GM18498 (cell line): ENCODE measurements around the gene KITLG.
"Not testable (repeated sequence)": the region's sequence is repeated elsewhere in the genome, so short reads cannot be mapped to it uniquely, and the experiment has no call there.

Experiments
- ATAC-seq: cut with Tn5 transposase; IDR thresholded peaks from one replicate; pipeline ENCODE4 v1.9.1; 2021; ENCODE audit warnings: mild to moderate bottlenecking, moderate library complexity; ENCODE audit not compliant: unreplicated experiment

Gene KITLG

DNA sequence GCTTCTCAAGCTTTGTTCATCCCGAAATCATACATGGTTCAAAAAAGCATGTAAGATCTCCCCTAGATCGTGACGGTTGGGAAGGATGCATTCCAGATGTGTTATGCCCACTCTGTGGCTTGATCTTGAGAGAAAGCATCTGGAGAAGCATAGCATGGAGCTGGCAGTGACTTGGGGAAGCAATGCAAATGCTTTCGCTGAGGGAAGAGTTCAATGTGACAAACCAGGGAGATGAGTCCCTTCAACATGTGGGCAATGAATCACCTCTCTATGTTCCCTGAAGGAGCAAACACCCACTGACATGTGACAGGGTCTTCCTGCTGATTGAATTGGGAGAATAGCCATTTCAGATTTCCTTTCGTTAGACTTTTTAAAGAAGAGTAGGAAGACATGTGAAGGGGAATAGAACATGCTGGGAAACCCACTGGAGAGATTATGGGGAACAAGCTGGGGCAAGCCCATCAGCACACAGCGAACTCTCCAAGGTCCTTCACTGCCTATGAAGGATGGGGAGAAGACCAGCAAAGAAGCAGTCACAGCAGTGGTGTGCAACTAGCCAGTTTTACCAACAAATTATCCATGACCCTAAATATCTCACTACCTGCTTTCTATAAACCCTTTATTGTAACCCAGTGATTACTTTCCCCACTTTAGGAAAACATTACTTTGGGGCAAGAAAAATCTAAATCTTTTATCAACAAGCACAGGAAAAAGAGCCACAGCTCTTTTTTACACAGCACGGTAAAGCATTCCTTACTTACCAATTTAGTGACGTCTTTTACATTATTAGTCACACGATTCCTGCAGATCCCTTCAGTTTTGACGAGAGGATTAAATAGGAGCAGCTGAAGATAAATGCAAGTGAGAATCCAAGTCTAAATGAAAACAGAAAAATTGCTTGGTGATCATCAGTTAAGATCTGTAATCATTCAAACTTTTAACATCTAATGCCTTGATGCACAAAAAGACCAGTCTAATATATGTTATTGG, 35.0 kb downstream of the KITLG start:
- no peak for ATAC-seq

DNA sequence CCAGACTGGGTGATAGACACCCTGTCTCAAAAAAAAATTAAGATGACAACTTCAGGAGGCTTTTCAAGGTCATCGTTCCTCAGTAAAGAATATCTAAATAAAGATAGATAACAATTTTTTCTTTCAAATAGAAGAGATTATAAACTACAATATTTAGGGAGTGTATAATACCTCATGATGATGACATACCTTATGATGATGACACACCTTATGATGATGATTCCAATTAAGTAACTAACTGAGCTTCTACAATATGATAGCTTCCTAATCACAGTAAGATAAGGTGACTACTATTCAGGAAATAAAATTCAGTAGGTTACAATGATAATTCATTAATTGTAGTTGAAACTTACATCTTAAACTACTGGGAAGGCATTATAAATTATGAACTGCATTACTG, 40.4 kb downstream of the KITLG start:
- no peak for ATAC-seq

DNA sequence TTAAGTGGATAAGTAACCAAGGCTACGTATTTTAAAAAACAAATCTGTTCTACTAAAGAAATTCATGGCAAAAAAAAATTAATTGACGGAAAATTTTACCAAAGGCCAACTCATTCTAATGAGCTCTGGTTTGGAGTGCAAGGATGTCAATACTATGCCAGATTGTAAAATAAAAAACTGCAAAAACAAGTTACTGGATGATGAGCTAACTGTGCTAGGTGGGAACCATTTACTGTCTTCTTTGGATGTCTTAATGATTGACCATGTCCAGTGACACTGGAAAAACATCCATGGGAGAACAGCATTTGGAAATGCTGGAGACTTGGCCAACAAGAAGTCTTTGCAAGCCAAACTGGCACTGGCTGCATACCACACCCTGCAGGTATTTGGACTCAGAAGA, 41.6 kb downstream of the KITLG start:
- ATAC-seq, result no peak

DNA sequence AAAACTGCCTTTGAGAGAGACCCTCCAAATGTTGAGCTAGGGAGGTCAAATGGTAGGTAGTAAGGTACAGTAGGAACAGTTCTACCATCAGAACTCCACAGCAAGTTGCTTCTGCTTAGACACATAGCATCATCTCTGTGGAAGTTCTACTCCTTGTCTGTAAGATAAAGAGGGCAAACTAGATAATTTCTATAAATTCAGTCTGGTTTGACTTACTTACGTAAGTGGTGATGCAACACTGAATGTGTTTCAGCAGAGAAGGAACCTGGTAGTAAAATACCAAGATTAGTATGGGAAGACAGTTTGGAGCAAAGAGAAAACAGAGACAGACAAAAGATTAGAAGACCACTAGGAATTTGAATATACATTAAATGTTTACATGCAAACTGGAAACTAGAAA, 42.0 kb downstream of the KITLG start:
- ATAC-seq, result no peak

DNA sequence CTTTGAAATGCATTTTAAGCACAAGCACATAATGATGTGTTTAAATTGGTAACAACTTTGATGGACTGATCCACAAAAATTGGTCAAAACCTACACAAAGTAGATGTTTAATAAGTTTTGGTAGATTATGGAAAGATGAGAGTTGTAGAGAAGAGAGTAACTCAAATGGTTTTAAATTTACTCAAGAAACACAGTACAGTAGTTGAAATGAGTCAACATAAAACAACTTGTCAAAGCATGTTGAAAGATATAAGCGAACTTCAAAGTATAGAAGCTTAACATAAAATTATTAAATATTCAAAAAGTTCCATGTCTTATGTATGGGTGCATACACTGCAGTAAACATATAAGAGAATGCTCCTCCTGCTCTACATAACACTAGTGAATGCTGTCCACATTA, 49.4 kb downstream of the KITLG start:
- no peak for ATAC-seq

DNA sequence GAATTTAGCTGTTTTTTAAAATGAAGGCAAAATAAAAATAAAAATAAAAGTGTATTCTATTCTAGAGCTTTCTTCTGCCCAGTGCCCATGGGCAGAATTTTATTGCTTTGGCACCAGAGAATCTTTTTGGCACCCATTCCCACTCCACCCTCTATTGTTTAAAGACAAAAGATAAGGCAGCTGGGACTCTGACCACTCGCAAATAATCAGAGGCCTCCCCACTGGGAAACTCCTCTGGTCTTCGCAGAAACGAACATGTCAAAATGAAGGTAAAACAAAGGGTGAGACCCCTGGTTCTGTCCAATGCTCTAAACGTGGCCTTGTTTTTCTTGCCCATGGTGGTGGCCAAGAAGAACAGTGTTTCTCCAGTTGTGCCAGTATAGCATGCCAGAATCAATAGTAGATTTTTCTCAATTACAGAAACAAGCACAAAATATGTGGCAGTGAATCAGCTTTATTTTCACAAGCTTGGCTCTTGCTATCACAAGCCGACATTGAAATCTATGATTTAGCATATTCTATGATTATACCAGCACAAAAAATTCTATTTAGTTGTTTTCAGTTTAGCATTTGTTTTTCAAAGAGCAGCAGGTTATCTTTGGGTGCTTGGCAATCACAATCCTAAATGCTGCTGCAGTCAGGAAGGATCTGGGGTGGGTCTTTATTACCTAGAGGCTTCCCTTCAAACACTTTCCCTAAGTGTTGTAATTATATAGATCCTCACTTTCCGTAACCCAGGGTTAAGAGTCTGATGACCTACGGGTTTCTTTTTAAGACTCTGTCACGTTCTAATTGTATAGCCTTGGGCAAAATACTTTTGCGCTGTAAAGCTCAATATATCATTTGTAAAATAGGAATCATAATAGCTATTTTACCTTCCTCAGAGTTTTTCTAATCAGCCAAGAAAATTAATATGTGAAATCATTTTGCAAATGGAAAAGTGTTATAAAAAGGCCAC, 50.5 kb downstream of the KITLG start:
- ATAC-seq, result no peak

DNA sequence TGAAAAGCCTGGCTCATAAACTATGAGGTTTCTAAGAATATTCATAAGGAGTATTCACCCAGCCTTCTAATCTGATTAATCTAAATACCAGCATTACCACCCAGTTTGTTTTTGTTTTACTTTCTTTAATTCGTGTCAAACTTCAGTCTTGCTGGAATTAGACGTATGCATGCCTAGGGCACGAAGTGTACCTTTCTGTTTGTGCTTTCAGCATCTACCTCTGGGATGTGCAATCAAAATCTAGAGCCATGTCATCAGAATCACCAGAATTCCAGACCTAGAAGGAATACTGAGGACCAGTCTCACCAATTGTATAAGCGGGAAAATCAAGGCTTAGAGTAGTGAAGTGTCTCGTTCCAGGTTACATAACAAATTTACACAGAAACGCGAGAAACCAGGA, 57.3 kb downstream of the KITLG start:
- ATAC-seq, result no peak

DNA sequence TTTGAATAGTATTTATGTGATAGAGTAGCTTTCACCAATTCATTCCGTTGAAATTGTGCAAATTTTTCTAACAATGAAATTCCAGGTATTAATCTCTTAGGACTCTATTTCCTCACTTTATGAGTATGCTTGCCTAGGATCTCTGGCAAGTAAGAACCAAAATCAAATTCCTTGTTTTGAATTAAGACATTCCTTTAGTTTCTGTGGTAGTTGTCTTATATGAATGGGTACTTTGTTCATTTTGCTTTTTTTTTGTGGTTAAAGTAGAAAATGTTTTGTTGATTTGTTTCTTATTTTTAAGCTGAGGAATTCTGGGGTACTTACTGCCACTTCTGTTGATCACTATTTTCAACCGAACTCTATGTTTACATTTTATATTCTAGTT, 59.8 kb downstream of the KITLG start:
- ATAC-seq, result no peak

DNA sequence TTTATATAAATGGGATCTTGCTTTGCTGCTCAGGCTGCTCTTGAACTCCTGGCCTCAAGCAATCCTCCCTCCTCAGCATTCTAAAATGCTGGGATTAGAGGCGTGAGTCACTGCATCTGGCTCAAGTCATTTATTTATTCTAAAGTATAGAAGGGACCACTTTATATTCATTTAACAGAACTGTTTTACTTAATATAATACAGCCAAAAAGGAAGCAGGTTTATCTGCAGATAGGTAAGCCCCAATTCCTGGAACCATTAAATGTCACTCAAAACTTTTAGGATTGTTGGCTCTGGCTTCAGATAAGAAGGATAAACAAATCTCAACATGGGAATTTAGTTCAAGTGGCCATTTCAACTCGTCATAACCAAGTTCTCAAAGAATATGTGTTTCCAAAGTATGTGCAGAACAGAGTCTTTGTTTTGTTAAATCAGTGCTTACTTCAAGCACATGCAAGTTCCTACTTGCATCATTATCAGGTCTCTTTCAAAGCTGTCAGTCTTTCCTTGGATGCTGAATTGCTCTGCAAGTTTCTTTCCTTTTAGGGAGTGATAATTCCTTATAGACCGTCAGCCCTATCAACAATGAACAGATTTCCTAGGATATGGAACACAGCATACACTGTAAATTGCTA, 60.4 kb downstream of the KITLG start:
- no peak for ATAC-seq

DNA sequence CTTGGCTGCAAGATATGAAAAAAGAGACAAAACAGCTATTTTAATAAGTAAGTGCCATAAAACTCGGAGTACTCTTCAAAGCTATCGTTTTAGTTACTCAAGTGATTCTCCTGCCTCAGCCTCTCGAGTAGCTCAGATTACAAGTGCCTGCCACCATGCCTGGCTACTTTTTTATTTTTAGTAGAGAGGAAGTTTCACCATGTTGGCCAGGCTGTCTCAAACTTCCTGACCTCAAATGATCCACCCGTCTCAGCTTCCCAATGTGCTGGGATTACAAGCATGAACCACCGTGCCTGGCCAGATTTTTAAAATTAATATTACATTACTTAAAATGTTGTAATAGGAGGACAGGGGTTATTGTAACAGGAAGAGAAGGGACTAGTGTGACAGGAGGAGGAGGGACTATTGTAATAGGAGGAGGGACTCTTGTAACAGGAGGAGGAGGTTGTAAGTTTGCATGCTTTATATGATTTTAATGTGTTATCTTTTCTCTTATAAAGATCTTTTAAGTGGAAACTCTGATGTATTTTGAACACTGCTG, 61.3 kb downstream of the KITLG start:
- no peak for ATAC-seq

DNA sequence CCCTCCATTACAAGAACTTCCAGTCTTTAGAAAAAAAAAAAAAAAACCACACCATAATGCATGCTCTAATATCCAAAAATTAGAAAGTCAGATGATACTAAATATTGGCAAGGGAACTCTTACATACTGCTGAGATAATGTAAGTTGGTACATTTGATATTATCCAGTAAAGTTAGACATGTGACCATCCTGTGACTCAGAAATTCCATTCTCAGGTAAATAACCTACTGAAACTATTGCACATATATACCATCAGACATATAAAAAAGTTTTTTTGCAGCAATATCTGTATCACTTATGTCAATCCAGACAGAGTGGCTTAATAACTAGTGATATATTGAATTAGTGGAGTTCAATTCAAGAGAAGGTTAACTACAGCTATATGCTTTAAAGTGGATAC, 63.5 kb downstream of the KITLG start:
- ATAC-seq, result no peak

DNA sequence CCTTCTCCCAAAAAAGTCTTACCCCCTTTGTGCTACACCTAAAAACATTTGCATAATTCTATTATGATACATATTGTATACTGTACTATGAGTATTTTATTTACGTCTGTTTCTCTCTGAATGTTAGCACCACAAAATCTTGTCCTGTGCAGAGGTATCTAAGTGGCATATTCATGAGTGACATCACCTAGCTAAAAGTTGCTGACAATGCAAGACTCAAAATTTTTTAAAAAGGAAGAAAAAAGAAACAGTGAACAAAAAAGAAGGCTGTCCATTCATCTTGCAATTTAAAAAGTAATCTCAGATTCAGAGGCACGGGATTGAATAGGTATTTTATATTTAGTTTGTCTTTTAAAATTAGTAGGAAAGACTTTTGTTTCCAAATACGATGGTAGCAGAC, 69.4 kb downstream of the KITLG start:
- no peak for ATAC-seq

DNA sequence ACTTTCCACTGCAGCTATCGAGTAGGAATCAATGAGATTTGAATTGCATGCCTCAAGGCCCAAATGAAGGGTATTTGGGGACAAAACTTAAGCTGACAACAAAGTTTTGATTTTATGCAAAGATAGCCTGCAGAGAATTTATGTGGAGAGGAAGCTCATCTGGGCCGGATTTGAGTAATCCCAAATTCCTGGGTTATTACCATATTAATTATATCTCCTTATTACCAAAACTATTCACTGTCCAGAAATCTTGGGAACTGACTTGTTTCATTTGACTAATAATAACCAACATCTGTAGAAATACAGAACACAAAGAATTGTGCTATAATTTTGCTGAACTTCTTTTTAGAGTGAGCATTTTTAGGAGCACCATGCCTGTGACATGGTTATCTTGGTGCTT, 70.4 kb downstream of the KITLG start:
- ATAC-seq, result no peak

DNA sequence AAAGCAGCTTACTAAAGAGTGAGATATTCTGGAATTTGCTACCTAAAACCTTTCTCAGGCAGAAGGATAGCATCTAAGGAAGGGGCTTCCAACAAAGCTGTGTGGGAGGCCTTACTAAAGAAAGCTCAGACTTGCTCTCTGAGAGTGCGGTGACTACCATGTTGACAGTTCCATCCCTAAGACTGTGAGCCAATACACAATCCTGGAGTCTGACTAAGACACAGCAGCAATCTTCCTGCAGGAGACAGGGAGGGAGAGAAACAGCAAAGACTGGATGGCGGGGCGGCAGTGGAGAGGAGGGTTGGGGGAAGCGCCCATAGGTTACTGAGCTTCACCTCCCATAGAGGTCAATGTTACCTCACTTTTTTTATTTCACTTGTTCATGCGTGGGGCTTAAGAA, 70.9 kb downstream of the KITLG start:
- ATAC-seq, result no peak

DNA sequence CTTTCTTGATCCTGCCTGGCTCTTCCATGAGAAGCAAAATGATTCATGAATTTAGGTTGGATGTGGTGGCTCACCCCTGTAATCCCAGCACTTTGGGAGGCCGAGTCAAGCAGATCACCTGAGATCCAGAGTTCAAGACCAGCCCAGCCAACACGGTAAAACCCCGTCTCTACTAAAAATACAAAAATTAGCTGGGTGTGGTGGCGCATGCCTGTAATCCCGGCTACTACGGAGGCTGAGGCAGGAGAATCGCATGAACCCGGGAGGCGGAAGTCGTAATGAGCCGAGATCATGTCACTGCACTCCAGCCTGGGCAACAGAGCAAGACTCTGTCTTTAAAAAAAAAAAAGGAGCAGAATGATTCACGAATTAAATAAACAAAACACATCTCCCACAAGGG, 72.4 kb downstream of the KITLG start:
- not testable (repeated sequence) for ATAC-seq

DNA sequence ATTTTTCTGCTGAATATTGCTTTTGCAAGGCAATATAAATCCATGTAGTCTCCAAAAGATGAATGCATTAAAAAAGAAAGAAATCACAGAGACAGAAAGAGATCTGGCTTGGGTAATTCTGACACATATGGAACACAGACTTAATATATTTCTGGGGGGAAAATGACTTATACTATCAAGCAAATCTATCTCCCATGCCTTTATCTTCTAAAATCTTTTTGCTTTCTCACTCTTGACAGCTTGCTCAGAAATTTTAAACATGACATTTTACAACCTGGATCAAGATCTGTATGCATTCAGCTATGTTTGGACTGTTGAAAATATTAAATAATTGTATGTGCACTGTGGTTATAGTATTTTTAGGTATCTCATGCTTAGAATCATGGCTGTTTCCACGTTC, 73.0 kb downstream of the KITLG start:
- ATAC-seq, result no peak

DNA sequence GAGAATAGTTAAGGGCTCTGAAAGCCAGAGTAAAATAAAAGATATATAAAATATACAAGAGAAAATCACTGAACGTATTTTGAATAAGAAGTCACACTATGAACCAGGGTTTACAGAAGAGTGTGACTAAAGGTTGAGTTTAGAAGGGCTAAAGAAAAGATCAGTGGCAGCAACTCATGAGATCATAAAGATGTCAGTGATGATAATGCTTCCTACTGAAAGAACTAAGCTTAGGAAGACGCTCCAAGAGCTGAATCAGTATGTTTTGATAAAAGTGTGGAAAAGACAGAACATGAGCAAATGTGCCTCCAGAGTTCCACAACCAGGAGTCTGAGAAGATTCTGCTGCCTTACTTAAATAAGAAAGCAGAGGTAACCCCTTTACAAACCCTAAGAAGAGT, 74.6 kb downstream of the KITLG start:
- ATAC-seq, result no peak

DNA sequence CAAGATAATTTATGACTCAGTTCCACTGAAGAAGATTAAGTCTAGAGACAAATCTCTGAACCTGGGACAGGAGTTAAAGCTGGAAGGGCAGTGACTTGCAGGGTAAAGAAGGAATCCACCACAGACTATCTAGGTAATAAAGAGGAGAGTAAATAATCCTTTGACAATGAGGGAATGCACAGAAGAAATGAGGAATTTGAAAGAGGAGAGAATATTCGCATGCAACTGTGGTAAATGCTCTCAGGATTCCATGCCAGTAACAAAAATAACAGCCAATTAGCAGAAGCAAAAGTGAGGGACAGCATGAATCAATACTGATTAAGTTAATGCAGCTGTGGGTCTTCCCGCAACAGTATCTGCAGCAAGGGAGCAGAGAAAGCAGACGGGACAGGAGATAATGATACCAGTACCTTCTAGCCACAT, 77.0 kb downstream of the KITLG start:
- no peak for ATAC-seq

DNA sequence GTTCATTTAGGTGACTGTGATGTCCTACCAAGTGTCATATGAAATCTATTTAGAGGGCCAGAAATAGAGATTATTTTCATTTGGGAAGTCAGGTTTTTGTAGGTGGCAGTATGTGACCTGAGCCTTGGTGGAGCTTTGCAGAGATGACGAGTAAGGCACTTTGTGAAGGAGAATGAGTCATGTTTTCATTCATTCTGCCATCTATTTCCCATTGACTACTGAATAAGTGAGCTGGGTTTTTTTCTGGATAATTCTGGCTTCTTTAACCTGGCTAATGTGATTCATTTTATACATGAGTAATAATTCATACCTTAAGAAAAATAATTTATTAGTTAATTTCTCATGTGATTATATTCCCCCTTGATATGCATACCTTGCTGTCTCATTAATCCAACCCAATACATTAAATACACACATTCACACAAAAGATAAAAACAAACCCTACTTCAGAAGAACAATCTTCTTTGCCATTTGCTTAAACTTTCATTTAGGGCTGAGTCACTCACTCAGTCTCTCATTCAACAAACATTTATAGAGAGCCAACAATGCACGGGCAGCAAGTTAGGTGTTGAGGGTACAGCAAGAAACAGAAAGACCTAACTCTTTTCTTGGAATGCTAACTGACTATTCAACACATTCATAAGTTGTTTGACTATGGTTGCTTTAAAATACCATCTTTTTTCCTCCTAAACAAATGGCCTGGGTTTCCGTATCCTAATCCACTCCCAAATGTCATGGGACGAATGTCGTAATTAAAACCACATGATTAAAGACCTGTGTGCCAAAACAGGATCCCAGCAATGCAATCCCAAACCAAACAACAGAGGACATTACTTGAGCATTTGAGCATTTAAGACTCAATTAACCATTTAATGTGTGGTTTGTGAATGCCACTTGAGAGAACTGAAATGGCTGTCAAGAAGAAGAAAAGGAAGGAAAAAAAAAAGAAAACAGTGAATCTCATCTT, 78.0 kb downstream of the KITLG start:
- ATAC-seq, result no peak

DNA sequence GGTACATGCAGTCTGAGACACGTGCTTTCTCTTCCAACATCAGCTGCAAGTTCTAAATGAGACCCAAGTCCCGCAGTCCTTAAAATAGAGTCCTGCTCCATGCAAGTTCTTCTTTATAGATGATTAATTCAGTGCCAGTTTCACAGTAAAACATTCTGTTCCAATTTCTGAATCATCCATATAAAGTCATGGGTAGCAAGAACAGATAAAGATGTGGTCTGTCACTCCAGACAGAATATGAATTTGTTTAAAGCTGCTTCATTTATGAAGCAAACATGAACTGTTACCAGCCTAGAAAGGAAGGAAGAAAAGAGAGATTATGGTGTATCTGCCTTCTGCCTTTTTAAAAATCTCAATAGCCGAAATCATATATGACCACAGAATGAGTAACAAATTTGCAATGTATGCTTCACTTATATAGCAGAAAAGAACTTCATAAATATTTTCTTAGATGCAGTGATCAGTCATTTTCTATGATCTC, 83.3 kb downstream of the KITLG start:
- ATAC-seq, result no peak
